ENCODE measurements around the gene ZNF816. TPM values are rescaled to one million over a fixed set of nuclear protein-coding genes. Genes with fewer than 3 reads are reported as not detected.
"Not testable (repeated sequence)": the region's sequence is repeated elsewhere in the genome, so short reads cannot be mapped to it uniquely, and the experiment has no call there.

The ZNF816 gene
- total RNA-seq, 1 experiment from 2014 or later, result 12.3 TPM

DNA sequence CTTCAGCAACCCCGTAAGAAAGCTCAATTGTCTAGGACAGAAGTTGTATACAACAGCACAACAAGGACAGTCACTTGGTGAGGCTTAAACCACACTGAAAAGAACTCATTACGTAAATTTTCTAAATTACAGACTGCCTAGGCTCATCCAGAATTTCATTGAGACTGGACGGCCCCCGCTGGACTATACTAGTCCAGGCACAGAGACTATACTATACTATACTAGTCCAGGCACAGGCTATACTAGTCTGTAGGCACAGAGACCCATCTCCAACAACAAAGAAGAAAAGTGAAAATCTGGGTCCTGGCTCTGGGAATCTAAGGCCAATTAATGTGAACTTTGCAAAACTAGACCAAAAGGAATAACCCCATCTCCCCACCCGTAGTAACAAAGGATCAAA lies 700 bp downstream of the ZNF816 start:
- no peak for DNase-seq (ENCODE audit: low spot score)

DNA sequence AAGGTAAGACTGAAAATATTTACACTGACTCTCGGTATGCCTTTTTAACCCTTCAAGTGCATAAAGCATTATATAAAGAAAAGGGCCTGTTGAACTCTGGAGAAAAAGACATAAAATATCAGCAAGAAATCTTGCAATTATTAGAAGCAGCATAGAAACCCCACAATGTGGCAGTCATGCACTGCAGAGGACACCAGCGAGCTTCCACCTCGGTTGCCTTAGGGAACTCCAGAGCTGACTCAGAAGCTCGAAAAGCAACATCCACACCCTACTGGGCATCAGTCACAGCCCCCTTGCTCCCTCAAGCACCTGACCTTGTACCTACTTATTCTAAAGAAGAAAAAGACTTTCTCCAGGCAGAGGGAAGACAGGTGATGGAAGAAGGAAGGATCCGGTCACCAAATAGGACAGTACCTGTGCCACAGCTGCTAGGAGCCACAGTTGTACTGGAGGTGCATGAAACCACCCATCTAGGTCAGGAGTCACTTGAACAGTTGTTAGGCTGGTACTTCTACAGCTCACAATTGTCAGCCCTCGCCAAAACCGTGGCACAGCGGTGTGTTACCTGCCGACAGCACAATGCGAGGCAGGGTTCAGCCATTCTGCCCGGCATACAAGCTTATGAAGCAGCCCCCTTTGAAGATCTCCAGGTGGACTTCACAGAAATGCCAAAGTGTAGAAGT lies 2.9 kb downstream of the ZNF816 start:
- no peak for DNase-seq (ENCODE audit: low spot score)

DNA sequence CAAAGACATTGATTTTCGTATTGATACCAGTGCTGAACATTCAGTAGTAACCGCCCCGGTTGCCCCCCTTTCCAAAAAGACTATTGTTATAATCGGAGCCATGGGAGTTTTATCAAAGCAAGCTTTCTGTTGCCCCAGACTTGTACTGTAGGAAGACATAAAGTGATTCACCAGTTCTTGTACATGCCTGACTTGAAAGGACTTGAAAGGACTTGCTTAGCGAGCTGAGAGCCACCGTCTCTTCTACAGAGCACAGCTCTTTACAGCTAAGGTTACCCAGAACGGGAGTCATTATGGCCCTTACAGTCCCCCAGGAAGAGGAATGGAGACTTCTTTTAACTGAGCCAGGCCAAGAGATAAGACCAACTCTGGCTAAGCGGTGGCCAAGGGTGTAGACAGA lies 5.1 kb downstream of the ZNF816 start:
- no peak for DNase-seq (ENCODE audit: low spot score)

DNA sequence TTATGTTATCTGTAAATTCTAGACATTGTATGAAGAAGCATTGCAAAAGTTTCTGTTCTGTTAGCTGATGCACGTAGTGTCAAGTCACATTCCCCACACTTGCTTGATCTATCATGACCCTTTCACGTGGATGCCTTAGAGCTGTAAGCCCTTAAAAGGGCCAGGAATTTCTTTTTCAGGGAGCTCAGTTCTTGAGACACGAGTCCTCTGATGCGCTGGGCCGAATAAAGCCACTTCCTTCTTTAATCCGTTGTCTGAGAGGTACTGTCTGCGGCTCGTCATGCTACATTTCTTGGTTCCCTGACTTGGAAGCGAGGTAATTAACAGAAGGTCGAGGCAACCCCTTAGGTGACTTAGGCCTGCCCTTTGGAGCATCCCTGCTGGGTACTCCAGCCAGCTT lies 5.8 kb downstream of the ZNF816 start:
- DNase-seq (ENCODE audit: low spot score), result no peak

DNA sequence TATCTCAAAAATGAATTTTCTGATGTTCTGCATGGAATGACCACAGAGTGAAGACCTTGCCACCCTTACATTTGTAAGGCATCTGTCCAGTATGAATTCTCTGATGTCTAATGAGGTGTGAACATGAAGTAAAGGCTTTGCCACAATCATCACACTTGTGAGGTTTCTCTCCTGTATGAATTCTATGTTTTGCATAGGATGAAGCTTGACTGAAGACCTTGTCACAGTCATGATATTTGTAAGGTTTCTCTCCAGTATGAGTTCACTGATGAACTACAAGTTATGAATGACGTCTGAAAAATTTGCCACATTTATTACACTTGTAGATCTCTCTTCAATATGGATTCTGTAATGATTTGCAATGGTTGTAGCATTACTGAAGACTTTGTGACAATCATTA lies 13.3 kb downstream of the ZNF816 start:
- DNase-seq (ENCODE audit: low spot score), result no peak

DNA sequence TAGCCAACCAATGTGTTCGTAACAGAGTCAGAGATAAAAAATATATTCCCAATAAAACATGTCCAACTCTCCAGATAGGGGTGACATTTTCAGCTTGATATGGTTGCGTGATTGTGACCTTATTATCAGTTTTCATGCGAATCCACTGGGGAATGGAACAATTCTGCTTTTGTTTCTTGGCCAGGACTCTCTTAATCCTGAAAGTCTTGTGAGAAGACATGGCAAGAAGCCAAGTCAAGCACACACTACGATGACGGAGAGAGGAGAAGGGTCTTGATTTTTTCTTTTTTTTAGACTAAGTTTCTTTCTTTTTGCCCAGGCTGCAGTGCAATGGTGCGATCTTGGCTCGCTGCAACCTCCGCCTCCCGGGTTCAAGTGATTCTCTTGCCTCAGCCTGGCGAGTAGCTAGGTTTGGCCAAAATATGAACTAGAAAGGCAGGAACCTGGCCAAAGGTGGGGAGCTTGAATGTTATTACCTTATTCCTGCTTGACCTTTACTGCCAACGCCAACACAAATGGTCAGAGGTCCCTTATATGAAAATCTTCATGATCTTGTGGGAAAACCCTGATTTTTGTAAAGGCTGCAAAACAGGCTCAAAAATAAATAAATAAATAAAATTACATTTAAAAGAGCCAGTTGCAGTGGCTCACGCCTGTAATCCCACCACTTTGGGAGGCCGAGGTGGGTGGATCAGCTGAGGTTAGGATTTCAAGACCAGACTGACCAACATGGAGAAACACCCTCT lies 14.5 kb downstream of the ZNF816 start:
- no peak for DNase-seq (ENCODE audit: low spot score)

DNA sequence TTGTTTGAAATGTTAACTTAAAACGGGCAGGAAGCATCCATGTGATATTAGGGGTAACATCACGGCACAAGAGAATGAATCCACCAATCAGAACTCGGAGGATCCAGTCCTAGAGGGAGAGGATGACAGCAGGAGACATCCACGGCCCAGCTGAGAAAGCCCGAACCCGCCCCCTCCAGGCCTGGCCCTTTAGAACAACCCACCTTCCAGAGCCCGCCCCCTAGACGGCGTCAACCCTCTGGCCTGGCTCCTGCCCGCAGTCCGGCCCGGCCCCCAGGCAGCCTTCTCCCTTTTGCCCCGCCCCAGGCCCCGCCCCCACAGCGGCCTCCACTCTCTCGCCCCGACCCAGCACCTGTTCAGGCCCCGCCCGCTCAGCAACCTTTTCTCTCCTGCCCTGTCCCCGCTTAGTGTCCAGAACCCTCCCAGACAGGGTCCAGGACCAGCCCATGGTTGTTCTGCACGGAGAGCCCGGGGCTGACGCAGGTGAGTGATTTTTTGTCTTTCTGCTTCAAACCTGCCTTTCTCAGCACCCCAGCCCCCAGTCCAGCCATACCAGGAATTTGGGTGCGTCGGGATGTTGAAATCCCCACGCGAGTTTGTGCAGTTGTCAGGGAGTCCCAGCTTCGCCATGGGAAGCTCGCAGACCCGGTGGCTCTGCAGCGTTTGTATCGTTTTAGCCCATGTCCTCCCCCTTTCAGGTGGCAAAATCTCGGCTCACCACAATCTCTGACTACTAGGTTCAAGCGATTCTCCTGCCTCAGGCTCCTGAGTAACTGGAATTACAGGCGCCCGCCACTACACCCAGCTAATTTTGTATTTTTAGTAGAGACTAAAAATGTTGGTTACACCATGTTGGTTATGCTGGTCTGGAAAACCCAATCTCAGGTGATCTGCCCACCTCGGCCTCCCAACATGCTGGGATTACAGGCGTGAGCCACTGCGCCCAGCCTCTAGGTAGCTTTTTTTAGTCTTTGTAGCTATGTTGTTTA lies 16.1 kb downstream of the ZNF816 start:
- peak; percentile 88 for DNase-seq (ENCODE audit: low spot score)

DNA sequence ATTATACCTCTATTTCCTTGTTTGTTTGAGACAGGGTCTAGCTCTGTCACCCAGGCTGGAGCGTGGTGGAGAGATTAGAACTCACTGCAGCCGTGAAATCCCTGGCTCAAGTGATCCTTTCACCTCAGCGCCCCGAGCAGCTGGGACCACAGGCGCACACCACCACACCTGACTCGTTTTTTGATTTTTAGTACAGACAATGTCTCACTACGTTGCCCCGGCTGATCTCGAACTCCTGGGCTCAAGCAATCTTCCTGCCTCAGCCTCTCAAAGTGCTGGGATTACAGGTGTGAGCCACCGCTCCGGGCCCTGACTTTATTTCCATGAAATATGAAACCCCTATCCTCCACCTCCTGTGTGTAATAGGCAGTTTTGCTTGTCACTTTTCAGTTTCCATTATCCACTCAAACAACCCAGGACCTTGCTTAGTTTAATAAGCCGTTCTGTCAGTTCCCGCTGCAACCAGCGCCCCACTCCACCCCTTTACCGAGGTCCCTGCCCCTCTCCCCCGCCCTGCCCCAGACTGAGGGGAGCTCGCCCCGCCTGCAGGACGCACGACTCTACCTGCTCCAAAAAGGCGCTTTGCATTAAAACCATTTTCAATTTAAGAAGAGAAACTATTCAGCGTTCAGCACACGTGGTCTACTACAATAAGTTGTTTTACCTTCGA lies 16.9 kb downstream of the ZNF816 start:
- peak; percentile 45 for DNase-seq (ENCODE audit: low spot score)

DNA sequence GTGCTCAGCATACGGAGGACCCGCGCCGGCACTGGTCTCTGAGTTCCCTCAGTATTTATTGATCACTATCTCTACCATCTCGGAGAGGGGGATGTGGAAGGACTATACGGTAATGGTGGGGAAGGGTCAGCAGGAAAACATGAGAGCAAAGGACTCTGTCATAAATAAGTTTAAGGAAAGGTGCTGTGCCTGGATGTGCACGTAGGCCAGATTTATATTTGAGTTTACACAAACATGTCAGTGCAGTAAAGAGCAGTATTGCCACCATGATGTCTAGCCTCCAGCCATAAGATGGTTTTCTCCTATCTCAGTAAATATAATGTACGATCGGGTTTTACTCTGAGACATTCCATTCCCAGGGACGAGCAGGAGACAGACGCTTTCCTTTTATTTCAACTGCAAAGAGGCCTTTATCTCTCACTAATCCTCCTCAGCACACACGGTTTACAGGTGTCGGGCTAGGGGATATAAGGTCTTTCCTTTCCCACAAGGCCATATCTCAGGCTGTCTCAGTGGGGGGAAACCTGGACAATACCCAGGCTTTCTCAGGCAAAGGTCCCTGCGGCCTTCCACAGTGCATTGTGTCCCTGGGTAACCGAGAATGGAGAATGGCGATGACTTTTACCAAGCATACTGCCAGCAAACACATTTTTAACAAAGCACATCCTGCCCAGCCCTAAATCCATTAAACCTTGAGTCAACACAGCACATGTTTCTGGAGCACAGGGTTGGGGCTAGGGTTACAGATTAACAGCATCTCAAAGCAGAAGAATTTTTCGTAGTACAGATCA lies 17.8 kb downstream of the ZNF816 start:
- DNase-seq (ENCODE audit: low spot score), result peak; percentile 94

DNA sequence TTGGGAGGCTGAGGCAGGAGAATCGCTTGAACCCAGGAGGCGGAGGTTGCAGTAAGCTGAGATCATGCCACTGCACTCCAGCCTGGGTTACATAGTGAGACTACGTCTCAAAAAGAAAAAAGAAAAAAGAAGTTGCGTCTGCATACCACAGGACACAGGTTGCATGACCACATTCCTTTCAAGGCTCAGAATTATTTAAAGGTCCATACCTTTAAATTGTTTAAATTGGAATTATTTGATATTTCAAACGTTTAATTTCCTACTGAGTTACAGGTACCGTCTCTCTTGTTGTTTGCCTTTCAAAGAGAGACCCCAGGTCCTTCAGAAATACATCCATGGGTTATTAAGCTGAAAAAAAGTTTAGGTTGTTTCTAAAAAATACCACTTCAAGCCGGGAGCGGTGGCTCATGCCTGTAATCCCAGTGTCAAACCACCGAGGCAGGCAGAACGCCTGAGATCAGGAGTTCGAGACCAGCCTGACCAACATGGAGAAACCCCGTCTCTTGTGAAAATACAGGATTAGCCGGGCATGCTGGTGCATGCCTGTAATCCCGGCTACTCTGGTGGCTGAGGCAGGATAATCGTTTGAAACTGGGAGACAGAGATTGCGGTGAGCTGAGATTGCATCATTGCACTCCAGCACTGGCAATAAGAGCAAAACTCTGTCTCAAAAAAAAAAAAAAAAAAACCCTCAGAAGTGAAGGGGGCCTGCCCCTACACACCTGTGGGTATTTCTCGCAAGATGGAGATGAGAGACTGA lies 18.6 kb downstream of the ZNF816 start:
- peak; percentile 51 for DNase-seq (ENCODE audit: low spot score)

DNA sequence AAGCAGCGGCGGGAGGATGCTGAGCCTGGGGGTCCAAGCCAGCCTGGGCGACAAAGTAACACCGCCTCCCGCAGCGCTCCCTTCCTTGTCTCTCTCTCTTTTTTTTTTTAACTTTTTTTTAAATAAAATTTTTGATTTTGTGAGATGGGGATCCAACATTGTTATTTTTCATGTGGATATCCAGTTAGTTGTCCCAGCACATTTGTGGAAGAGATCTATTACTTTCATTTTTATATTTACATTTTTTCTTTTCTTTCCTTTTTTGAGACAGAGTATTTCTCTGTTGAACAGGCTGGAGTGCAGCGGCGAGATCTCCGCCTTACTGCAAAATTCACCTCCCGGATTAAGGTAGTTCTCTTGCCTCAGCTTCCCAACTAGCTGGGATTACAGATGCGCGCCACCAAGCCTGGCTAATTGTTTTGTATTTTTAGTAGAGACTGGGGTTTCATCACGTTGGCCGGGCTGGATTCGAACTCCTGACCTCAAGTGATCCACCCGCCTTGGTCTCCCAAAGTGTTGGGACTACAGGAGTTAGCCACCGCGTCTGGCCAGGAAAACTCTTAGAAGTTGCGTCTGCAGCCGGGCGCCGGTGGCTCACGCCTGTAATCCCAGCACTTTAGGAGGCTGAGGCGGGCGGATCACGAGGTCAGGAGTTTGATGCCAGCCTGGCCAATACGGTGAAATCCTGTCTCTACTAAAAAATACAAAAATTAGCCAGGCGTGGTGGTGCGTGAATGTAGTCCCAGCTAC lies 19.4 kb downstream of the ZNF816 start:
- DNase-seq (ENCODE audit: low spot score), result no peak

DNA sequence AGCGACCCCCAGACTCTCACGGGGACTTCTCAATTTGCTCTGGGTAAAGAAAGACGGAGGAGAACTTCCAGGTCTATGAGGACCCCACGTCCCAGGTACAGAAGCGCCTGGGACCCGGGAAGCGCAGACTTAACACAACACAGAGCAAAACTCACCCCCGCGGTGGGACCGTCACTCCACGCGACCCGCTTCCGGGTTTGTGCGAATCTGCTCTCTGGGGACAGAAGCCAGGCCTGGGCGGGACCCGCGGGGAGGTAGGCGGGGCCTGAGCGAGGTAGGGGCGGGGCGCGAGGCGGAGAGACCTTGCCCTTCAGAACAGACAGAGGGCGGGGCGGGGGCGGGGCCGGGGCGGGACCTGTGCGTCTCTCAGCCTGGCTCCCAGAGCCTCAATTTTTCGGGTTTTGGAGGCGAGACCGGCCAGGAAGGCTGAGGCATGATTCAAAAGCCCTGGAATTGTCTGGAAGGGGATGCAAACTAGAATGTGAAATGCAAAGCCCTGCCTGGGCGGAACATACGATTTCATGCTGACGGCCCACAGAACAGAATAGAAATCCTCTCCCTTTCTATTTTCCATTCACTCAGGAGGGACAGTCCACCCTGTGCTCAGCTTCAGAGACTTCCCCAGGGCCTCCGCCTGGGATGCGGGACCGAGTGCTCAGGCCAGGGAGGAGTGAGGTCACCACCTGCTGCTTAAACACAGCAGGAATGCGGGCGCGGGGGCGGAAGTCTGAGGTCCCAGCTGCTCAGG lies 20.1 kb downstream of the ZNF816 start:
- DNase-seq (ENCODE audit: low spot score), result peak; percentile 96

DNA sequence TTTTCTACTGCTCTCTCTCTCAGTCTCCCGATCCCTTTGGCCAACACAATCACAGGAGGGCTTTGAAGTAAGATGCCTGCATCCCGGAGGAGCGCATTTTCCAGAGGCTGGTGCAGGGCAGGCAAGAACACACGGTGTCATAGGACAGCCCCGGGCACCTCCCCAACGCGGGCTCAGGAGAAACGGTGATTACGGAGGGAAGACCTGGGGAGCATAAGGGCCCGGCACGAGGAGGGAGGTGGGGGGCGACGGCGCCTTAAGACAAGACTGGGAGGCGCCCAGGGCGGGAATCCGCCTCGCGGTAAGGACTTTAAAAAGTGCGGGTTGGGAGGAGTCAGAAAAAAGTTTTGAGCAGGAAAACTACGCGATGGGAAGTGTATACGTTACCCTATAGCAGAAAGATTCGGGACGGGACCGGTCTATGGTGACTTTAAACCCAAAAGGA lies 20.7 kb downstream of the ZNF816 start:
- DNase-seq (ENCODE audit: low spot score), result peak; percentile 71

DNA sequence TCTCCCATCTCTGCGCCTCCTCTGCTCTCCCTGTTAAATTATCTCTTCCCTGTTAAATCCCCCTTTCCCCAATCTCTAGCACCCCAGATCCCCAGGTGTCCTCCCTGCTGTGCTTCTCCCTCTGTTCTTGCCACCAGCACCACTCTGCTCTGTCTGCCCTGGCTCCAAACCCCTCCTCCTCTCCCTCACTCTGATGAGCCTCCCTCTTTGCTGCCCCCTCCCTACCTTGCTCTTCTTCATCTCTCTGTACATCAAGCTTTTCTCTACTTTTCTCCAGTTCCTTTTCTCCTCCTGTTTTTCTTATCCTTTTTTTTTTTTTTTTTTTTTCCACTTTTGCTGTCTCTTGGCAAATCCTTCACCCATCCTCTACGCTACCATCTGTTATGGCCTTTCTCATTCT lies 21.2 kb downstream of the ZNF816 start:
- DNase-seq (ENCODE audit: low spot score), result not testable (repeated sequence)

DNA sequence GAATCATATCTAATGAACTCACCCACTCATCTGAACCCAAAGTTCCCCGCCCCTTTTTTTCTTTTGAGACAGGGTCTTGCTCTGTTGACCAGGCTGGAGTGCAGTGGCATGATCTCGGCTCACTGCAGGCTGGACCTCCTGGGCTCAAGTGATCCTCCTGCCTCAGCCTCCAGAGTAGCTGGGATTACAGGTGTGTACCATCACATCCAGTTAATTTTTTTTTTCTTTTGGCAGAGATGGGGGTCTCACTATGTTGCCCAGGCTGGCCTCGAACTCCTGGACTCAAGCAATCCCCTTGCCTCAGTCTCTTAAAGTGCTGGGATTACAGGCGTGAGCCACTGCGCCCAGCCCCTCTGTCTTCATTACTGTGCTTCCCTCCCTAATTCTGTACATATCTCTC lies 21.8 kb downstream of the ZNF816 start:
- DNase-seq (ENCODE audit: low spot score), result not testable (repeated sequence)

DNA sequence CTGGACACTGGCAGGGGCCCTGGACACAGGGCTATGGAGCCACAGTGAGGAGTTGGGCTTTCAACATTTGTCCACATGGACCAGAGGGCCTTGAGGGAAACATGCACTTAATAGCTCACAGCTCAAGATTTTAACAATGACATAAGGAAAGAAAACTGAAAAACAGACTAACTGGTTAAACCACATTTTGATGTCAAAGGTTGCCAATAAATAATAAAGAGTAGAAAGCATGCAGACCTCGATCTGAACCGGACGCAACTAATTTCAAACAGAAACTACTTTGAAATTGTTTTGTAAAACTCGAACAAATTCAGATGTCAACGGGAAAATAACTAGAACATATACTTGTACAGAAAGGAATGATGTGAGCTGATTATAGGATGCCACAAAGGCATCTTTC lies 23.9 kb downstream of the ZNF816 start:
- DNase-seq (ENCODE audit: low spot score), result peak; percentile 93

DNA sequence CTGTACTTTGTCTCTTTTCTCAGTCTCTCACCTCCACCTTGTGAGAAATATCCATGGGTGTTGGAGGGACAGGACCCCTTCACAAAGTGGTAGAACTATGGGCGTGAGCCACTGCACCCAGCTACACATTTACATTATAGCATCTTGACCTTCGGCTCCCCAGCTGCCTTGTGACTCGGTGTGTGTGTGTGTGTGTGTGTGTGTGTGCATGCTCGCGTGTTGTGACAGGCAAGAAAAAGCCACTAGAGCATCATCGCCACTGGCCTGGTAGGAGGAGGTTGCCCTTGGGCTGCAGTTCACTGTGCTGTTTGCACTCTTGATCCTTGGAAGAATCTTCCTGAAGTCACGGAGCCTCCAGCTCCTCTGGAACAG lies 25.7 kb downstream of the ZNF816 start:
- DNase-seq (ENCODE audit: low spot score), result no peak

DNA sequence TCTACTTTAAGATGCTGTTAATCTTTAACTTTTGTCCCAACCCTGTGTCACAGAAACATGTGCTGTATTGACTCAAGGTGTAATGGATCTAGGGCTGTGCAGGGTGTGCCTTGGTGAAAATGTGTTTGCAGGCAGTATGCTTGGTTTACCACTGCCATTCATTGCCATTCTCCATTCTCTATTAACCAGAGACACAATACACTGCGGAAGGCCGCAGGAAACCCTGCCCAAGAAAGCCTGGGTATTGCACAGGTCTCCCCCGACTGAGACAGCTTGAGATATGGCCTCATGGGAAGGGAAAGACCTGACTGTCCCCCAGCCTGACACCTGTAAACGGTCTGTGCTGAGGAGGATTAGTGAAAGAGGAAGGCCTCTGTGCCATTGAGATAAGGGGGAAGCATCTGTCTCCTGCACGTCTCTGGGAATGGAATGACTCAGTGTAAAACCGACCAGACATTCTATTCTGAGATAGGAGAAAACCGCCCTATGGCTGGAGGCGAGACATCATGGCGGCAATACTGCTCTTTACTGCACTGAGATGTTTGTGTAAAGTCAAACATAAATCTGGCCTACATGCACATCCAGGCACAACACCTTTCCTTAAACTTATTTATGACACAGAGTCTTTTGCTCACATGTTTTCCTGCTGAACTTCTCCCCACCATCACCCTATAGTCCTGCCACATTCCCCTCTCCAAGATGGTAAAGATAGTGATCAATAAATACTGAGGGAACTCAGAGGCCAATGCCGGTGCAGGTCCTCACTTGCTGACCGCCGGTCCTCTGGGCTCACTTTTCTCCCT lies 26.3 kb downstream of the ZNF816 start:
- DNase-seq (ENCODE audit: low spot score), result no peak

All from HT-29 (cell line).